Type B pancreatic cell (in vitro differentiated cells): ENCODE data around the gene DUSP18. TPM values are rescaled to one million over a fixed set of nuclear protein-coding genes. Genes with fewer than 3 reads are reported as not detected.
"Not testable (repeated sequence)": the region's sequence is repeated elsewhere in the genome, so short reads cannot be mapped to it uniquely, and the experiment has no call there.

Source experiments
- DNase-seq: peaks from one replicate; pipeline ENCODE4 v3.0.0; 2021; ENCODE audit warnings: mixed read lengths; ENCODE audit not compliant: unreplicated experiment; ENCODE audit errors: extremely low spot score
- H3K27ac Mint-ChIP-seq: 2 replicates; pipeline ENCODE4 v1.8.0; 2021; ENCODE audit warnings: mild to moderate bottlenecking, mixed read lengths
- H3K27me3 Mint-ChIP-seq: 2 replicates; pipeline ENCODE4 v1.8.0; 2021; ENCODE audit warnings: mixed read lengths
- H3K36me3 Mint-ChIP-seq: 2 replicates; pipeline ENCODE4 v1.8.0; 2021; ENCODE audit warnings: mixed read lengths
- H3K4me1 Mint-ChIP-seq: one replicate; pipeline ENCODE4 v1.8.0; 2021; ENCODE audit warnings: mixed read lengths; ENCODE audit not compliant: unreplicated experiment
- H3K4me3 Mint-ChIP-seq: 2 replicates; pipeline ENCODE4 v1.8.0; 2021; ENCODE audit warnings: mild to moderate bottlenecking, mixed read lengths
- H3K9me3 Mint-ChIP-seq: 2 replicates; pipeline ENCODE4 v1.8.0; 2021; ENCODE audit warnings: mixed read lengths
- CTCF ChIP-seq: fragments of 200-600 bp; sonication (generic); conservative IDR thresholded peaks from 2 replicates; pipeline ENCODE4 v1.5.0; 2021; ENCODE audit warnings: antibody characterized with exemption, mild to moderate bottlenecking
- total RNA-seq: library from RNA; stranded (reverse); gene quantifications from 2 replicates; pipeline ENCODE4 v1.2.1, GENCODE V29; 2021; ENCODE audit warnings: low replicate concordance

DUSP18 gene
- total RNA-seq, 1 donor from 2014 or later, result 12.4 TPM

GRCh38 chr22:30636226-30637077 is 31.2 kb downstream of the DUSP18 start:
- Mint-ChIP-seq H3K27ac (peak overlapping the region; percentile 70), H3K36me3 (no peaks in the 10 kb centered on the region), H3K4me1 (peaks cover 13% of the 10 kb centered on the region), H3K9me3 (no peaks in the 10 kb centered on the region), H3K27me3 (no peaks in the 10 kb centered on the region), H3K4me3 (peak overlapping the region; percentile 87)
- TF ChIP-seq CTCF, result no peak
- no peak for DNase-seq

- no peaks in the 10 kb centered on the region for H3K36me3 Mint-ChIP-seq
- TF ChIP-seq CTCF, result peak; percentile 55
- peak within 1 kb of the TSS; percentile 87 for H3K4me3 Mint-ChIP-seq
These were observed 32.1 kb downstream of the DUSP18 start, which contains the start of gene SLC35E4 for GRCh38 chr22:30635273-30636225. Gene SLC35E4, plus strand, starts transcription at chr22:30635781. Its CDS starts 670 bp downstream, at chr22:30636451.

GRCh38 chr22:30634471-30635233 is 33.0 kb downstream of the DUSP18 start:
- Mint-ChIP-seq H3K27me3 (no peaks in the 10 kb centered on the region), H3K4me1 (peaks cover 13% of the 10 kb centered on the region), H3K4me3 (peak overlapping the region; percentile 84), H3K27ac (peak overlapping the region; percentile 82), H3K36me3 (no peaks in the 10 kb centered on the region), H3K9me3 (no peaks in the 10 kb centered on the region)
- peak; percentile 89 for DNase-seq
- TF ChIP-seq CTCF, result peak; percentile 98

More at GRCh38 chr22:30635273-30636225, 32.1 kb downstream of the DUSP18 start, which contains the start of gene SLC35E4:
- peaks cover 13% of the 10 kb centered on the region for H3K4me1 Mint-ChIP-seq
- peak; percentile 94 for DNase-seq
- H3K9me3 Mint-ChIP-seq, result no peaks in the 10 kb centered on the region
- peak within 1 kb of the TSS; percentile 82 for H3K27ac Mint-ChIP-seq
- H3K27me3 Mint-ChIP-seq, result no peaks in the 10 kb centered on the region

- not testable (repeated sequence) for H3K27me3 Mint-ChIP-seq, H3K9me3 Mint-ChIP-seq, H3K4me1 Mint-ChIP-seq, DNase-seq, H3K4me3 Mint-ChIP-seq, H3K27ac Mint-ChIP-seq, H3K36me3 Mint-ChIP-seq
These were observed 36.2 kb downstream of the DUSP18 start for GRCh38 chr22:30631469-30631868.

GRCh38 chr22:30628491-30628890 is 39.2 kb downstream of the DUSP18 start:
- no peaks in the 10 kb centered on the region for H3K9me3 Mint-ChIP-seq
- DNase-seq, result no peak
- H3K36me3 Mint-ChIP-seq, result no peaks in the 10 kb centered on the region
- no peaks in the 10 kb centered on the region for H3K4me1 Mint-ChIP-seq
- H3K27me3 Mint-ChIP-seq, result no peaks in the 10 kb centered on the region
- H3K27ac Mint-ChIP-seq, result no peak overlapping the region
- no peak for TF ChIP-seq CTCF
- no peak overlapping the region for H3K4me3 Mint-ChIP-seq
